ENCODE results near the gene ZNF778.

DNA sequence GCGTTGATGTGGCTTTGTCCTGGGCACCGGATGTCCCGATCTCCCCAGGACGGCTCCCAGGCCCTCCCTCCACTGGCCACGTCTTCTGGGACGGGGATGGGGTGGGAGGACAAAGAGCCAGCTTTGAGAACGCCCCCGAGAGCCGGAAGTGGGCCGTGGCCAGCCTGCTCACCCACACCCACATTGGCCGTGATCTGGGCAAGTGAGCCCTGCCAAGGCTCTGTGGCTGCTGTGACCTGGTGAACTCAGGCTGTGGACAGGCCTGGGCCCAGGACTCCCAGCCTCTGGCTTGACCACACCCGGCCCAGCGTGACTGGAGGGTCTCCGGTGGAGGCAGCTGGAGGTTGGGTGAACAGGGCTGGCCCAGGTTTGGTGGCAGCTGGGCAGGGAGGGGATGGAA is 42.6 kb upstream of the ZNF778 start:
- TF ChIP-seq, protein P1, sequence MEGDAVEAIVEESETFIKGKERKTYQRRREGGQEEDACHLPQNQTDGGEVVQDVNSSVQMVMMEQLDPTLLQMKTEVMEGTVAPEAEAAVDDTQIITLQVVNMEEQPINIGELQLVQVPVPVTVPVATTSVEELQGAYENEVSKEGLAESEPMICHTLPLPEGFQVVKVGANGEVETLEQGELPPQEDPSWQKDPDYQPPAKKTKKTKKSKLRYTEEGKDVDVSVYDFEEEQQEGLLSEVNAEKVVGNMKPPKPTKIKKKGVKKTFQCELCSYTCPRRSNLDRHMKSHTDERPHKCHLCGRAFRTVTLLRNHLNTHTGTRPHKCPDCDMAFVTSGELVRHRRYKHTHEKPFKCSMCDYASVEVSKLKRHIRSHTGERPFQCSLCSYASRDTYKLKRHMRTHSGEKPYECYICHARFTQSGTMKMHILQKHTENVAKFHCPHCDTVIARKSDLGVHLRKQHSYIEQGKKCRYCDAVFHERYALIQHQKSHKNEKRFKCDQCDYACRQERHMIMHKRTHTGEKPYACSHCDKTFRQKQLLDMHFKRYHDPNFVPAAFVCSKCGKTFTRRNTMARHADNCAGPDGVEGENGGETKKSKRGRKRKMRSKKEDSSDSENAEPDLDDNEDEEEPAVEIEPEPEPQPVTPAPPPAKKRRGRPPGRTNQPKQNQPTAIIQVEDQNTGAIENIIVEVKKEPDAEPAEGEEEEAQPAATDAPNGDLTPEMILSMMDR (IDR thresholded peaks at IDR 0.05; ENCODE audit: insufficient read depth, low read length, poor library complexity, severe bottlenecking) = no peak
- no peak for TF ChIP-seq EZH2phosphoT487 (conservative IDR thresholded peaks at IDR 0.05; ENCODE audit: low read length)
